ENCODE data around the gene CD72. TPM values are rescaled to one million over a fixed set of nuclear protein-coding genes. Genes with fewer than 3 reads are reported as not detected.
"Not testable (repeated sequence)": the region's sequence is repeated elsewhere in the genome, so short reads cannot be mapped to it uniquely, and the experiment has no call there.

CD72 gene
- total RNA-seq, 1 experiment from 2014 or later = not detected

DNA sequence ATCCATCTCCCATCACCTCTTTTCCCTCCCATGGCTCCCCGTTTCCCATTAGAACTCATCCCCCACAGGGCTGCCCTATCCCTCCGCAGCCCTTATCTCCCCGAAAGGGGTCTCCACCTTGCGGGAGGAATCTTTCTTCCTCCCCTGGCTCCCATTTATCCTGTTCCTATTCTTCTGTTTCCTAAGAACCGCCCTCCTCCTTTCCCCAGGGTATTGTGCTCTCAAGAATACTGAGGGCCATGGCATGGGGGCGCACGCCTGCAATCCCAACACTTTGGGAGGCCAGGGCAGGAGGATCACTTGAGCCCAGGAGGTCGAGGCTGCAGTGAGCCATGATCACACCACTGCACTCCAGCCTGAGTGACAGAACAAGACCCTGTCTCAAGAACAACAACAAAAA is 665 bp downstream of the CD72 start:
- Histone ChIP-seq H3K36me3 (no peaks in the 10 kb centered on the region), H3K4me3 (no peak overlapping the region), H3K4me1 (replicated peaks) (no peaks in the 10 kb centered on the region), H3K27ac (no peak overlapping the region), H3K9me3 (replicated peaks) (no peaks in the 10 kb centered on the region), H3K27me3 (replicated peaks) (no peaks in the 10 kb centered on the region; the same call in 1 of the 2 replicates)
- no peak for DNase-seq (ENCODE audit: low read depth in 1 of 2, low spot score in 2 of 2)

DNA sequence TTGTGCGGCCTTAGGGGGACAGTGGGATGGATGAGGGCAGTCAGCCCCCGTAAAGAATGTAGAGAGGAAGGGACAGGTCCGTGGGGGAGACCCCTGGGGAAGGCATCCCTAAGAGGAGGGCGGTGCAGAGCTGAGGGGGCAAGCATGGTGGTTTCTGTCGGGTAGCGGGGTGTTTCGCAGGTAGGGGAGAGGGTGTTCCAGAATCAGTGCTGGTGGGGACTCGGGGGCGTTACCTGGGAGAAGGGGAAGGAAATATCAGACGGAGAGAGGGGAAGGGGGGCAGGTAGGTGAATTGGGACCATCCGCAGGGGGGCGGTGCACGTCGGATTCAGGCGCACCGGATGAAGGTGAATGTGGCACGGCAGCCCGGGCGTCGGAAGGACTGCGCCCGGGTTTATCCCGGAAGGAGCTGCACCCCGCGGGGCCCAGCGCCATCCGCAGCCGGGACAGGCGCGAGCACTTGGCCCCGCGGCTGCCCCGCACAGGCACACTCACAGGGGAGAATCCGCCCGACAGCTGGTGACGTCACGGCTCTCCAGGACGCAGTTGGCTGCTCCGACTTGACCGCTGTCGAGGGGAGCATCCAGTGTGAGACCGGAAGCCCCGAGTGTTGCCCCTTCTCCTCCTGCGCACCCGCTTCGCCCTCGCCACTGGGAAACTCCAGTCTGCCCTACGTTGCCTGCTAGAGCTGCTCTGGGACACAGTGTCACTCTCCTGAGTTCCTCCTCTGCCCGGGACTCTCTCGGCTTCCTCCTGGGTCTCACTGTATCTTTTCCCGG is 1.3 kb downstream of the CD72 start:
- no peaks in the 10 kb centered on the region for H3K4me1 ChIP-seq (replicated peaks)
- H3K4me3 ChIP-seq = no peak overlapping the region
- H3K9me3 ChIP-seq (replicated peaks) = no peaks in the 10 kb centered on the region
- peak in 1 of 2 experiments; percentile 46 for DNase-seq (ENCODE audit: low read depth in 1 of 2, low spot score in 2 of 2)
- no peaks in the 10 kb centered on the region; the same call in 1 of the 2 replicates for H3K27me3 ChIP-seq (replicated peaks)
- H3K36me3 ChIP-seq = no peaks in the 10 kb centered on the region
- no peak overlapping the region for H3K27ac ChIP-seq

DNA sequence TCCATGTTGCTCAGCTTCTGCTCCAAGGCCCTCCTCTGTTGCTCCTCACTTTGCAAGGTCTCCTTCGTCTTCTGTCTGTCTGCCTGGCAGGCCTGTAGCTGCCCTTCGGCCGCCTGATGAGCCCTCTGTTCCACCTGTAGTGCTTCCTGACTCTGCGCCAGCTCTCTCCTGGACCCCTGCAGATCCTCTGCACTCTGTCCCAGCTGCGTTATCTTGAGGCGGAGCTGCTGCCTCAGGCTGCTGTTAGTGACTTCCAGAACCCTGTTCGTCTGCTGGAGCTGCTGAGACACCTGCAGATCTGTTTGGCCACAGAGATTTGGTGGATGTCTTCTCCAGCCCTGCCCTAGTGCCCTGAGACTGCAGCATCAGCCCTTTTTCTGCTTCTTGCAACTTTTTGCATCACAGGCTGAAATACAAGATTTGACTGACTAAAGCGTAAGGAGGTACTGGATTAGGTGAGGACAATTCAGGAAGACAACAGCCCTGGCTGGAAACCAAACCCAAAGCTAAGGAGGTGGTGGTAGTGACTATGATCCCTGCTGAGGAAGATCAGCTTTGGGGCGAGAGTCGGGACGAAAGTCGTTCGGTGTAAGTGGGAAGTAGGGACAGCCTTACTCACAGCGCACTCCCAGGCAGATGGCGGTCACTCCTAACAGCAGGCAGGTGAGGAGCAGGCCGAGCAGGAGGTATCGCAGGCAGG is 2.1 kb downstream of the CD72 start:
- no peak overlapping the region for H3K27ac ChIP-seq
- H3K27me3 ChIP-seq (replicated peaks) = no peaks in the 10 kb centered on the region; the same call in 1 of the 2 replicates
- DNase-seq (ENCODE audit: low read depth in 1 of 2, low spot score in 2 of 2) = no peak

DNA sequence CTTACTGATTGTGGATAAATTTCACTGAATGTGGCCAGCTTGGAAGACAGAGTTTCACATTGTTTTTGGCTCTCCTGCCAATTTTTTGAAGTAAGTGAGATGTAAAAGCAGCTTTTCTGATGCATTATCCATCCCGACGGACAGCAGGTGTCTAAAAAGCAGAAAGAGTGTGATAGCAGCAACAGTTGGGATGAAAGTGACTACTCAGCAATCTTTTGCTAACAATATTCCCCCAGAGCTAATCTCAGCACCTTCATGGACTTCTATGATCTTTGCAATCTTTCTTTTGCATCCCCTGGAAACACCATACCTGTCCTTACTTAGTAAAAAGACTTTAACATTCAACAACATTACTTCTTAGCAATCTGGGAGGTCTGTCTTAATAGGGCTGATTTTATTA is 5.4 kb downstream of the CD72 start:
- H3K27ac ChIP-seq = no peak overlapping the region
- no peaks in the 10 kb centered on the region for H3K4me1 ChIP-seq (replicated peaks)
- no peak for DNase-seq (ENCODE audit: low read depth in 1 of 2, low spot score in 2 of 2)
- H3K9me3 ChIP-seq (replicated peaks) = no peaks in the 10 kb centered on the region
- H3K4me3 ChIP-seq = no peak overlapping the region
- H3K36me3 ChIP-seq = no peaks in the 10 kb centered on the region
- H3K27me3 ChIP-seq (replicated peaks) = no peaks in the 10 kb centered on the region; the same call in 1 of the 2 replicates

More for the DNA sequence above, 2.1 kb downstream of the CD72 start:
- Histone ChIP-seq H3K4me3 (no peak overlapping the region), H3K9me3 (replicated peaks) (no peaks in the 10 kb centered on the region), H3K36me3 (no peaks in the 10 kb centered on the region), H3K4me1 (replicated peaks) (no peaks in the 10 kb centered on the region)

DNA sequence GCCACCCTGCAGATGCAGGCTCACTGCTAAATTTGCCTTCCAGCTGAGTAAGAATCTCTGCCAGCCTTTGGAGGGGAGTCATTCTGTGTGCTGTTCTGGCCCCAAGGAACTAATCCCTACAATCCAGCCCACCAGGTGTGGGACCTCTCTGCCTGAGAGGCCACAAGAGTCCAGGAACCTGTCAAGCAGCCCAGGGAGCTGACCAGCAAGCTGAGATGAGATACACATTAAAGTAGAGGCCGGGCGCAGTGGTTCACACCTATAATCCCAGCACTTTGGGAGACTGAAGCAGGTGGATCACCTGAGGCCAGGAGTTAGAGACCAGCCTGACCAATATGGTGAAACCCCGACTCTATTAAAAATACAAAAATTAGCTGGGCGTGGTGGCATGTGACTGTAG is 6.1 kb downstream of the CD72 start:
- H3K9me3 ChIP-seq (replicated peaks); H3K36me3 ChIP-seq; H3K27ac ChIP-seq; DNase-seq (ENCODE audit: low read depth in 1 of 2, low spot score in 2 of 2); H3K4me1 ChIP-seq (replicated peaks); H3K27me3 ChIP-seq (replicated peaks); H3K4me3 ChIP-seq: not testable (repeated sequence)

DNA sequence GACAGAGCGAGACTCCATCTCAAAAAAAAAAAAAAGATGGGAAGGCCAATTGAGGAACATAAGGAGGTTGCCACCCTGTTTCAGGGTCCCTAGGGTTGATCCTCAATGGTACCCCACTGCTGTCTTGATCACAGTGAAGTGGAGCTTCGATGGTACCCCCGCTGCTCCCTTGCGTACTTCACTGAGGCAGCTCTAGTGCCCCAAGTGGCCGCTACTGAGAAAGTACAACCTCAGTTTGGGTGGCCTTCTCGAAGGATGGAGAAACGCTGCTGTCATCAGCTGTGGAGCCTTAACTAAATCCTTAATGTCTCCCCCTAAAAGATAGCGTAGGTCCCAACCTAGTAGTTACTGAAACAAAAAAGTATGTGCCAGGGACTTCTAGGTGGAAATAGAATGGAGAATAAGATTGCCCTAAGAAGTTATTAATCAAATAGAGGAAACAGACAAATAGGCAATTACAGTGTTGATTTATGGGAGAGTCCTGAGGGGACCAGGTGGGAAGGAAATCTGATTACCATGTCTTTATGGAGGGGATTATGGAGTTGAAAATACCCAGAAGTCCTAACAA is 6.9 kb downstream of the CD72 start:
- no peak for DNase-seq (ENCODE audit: low read depth in 1 of 2, low spot score in 2 of 2)
- Histone ChIP-seq H3K4me3 (no peak overlapping the region), H3K36me3 (no peaks in the 10 kb centered on the region), H3K9me3 (replicated peaks) (no peaks in the 10 kb centered on the region), H3K27ac (no peak overlapping the region), H3K27me3 (replicated peaks) (no peaks in the 10 kb centered on the region), H3K4me1 (replicated peaks) (no peaks in the 10 kb centered on the region)

DNA sequence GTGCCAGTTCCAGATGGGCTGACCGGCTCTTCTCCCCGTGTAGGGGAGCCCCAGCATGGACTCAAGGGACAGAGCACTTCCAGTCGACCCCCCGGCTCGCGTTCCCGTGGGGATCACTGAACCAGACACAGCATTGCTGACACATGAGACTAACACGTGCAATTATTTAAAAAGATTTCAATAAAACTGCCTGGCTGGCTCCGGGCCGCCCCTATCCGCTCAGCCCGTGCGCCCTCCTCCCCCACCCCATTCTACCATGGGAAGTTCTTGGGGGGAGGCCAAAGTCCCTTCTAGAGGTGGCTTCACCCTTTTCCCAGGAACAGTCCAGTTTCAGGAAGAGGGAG is 8.4 kb downstream of the CD72 start:
- no peaks in the 10 kb centered on the region for H3K36me3 ChIP-seq
- H3K27ac ChIP-seq = no peak overlapping the region
- no peak overlapping the region for H3K4me3 ChIP-seq

DNA sequence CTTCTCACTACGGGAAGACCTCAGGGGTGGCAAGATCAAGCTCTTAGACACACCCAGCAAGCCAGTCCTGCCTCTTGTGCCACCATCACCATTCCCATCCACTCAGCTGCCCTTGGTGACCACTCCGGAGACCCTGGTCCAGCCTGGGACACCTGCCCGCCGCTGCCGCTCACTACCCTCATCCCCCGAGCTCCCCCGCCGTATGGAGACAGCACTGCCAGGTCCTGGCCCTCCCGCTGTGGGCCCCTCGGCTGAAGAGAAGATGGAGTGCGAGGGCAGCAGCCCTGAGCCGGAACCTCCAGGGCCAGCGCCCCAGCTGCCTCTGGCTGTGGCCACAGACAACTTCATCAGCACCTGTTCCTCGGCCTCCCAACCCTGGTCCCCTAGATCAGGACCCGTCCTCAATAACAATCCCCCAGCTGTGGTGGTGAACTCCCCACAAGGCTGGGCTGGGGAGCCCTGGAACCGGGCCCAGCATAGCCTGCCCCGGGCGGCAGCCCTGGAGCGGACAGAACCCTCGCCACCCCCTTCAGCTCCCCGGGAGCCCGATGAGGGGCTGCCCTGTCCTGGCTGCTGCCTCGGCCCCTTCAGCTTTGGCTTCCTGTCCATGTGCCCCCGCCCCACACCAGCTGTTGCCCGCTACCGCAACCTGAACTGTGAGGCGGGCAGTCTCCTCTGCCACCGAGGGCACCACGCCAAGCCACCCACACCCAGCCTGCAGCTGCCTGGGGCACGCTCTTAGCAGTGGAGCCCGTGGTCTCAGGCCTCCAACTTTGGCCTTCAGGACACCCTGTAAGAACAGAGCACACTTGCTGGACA is 9.0 kb downstream of the CD72 start:
- H3K36me3 ChIP-seq = no peaks in the 10 kb centered on the region
- no peaks in the 10 kb centered on the region for H3K27me3 ChIP-seq (replicated peaks)
- no peak overlapping the region for H3K27ac ChIP-seq
- no peak overlapping the region for H3K4me3 ChIP-seq
- peaks cover 7% of the 10 kb centered on the region for H3K4me1 ChIP-seq (replicated peaks)
- no peaks in the 10 kb centered on the region for H3K9me3 ChIP-seq (replicated peaks)
- no peak for DNase-seq (ENCODE audit: low read depth in 1 of 2, low spot score in 2 of 2)

More for the DNA sequence above, 8.4 kb downstream of the CD72 start:
- Histone ChIP-seq H3K9me3 (replicated peaks) (no peaks in the 10 kb centered on the region), H3K27me3 (replicated peaks) (no peaks in the 10 kb centered on the region), H3K4me1 (replicated peaks) (peaks cover 1% of the 10 kb centered on the region)
- DNase-seq (ENCODE audit: low read depth in 1 of 2, low spot score in 2 of 2) = no peak

DNA sequence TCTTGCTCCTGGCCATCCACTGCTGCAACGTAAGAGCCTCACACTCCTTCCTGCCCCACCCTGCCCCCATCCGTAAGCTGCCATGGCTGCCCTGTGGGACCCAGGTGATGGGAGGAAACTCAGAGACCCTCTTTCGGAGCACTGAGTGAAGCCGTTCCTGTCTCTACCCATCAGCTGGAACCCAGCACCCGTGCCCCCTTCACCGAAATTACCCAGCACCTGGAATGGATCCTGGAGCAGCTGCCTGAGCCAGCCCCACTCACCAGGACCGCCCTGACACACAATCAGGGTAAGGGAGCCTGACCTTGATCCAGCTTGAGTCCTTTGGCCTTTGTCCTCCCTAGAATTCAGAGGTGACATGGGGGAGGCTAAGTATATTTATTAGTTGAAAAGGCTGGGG is 10.0 kb downstream of the CD72 start:
- Histone ChIP-seq H3K4me1 (replicated peaks) (peaks cover 11% of the 10 kb centered on the region), H3K27me3 (replicated peaks) (no peaks in the 10 kb centered on the region), H3K36me3 (no peaks in the 10 kb centered on the region), H3K27ac (no peak overlapping the region), H3K4me3 (no peak overlapping the region), H3K9me3 (replicated peaks) (no peaks in the 10 kb centered on the region)
- no peak for DNase-seq (ENCODE audit: low read depth in 1 of 2, low spot score in 2 of 2)

DNA sequence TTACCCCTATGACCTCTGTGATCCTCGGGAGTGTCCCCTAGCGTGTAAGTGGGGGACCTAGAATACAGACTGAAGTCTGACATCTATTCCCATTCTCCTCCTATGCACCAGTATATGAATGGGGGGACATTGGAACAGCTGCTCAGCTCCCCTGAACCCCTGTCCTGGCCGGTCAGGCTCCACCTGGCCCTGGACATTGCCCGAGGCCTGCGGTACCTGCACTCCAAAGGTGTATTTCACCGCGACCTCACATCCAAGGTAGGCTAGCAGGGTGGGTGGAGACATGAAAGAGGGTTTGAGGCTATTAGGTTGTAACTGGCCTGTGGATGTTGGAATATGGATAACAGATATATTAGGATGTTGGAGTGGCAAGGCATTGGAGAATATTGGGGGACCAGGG is 11.5 kb downstream of the CD72 start:
- Histone ChIP-seq H3K36me3 (no peaks in the 10 kb centered on the region), H3K9me3 (replicated peaks) (no peaks in the 10 kb centered on the region), H3K4me1 (replicated peaks) (peaks cover 11% of the 10 kb centered on the region), H3K27ac (no peak overlapping the region), H3K4me3 (no peak overlapping the region), H3K27me3 (replicated peaks) (no peaks in the 10 kb centered on the region)
- no peak for DNase-seq (ENCODE audit: low read depth in 1 of 2, low spot score in 2 of 2)

DNA sequence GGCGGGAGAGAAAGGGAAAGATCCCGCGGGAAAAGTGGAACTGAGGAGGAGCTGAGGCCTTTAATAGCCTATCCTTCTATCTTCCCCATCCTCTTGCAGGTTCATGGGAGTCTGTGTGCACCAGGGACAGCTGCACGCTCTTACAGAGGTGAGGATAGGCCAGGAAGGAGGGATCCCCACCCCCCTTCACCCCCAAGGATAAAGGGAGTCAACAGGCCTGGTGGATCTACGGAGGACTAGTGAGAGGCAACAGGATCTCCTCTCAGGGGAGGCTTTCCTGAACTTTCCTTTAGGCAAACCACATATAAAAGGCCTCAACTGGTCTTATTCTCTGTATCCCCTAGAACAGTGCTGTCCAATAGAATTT is 12.1 kb downstream of the CD72 start:
- Histone ChIP-seq H3K27me3 (replicated peaks) (no peaks in the 10 kb centered on the region), H3K4me3 (peak overlapping the region; percentile 63), H3K36me3 (no peaks in the 10 kb centered on the region), H3K27ac (no peak overlapping the region), H3K9me3 (replicated peaks) (no peaks in the 10 kb centered on the region), H3K4me1 (replicated peaks) (peaks cover 11% of the 10 kb centered on the region)
- DNase-seq (ENCODE audit: low read depth in 1 of 2, low spot score in 2 of 2) = no peak

DNA sequence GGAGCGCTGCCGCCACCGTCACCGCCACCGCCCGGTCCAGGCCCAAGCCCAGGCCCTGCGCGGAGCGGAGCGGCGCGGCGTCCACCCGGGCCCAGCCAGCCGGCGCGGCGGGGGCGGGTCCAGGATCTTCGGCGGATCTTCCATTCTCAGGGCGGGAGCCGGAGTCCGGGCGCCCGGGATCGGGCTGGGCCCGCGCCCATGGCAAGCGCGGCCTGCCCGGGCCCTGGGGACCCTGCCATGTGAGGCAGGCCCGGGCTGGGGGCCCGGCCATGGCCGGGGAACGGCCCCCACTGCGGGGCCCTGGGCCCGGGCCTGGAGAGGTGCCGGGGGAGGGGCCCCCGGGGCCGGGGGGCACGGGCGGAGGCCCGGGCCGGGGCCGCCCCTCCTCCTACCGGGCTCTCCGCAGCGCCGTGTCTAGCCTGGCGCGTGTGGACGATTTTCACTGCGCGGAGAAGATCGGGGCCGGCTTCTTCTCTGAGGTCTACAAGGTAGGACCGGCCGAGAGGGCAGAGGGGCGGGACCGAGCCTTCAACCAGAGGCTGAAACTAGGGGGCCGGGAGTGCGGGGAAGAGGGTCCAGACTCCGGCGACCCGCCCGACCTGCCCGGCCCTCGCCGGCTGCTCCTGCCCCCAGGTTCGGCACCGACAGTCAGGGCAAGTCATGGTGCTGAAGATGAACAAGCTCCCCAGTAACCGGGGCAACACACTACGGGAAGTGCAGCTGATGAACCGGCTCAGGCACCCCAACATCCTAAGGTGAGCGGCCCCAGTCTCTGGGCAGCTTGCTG is 12.7 kb downstream of the CD72 start:
- Histone ChIP-seq H3K36me3 (no peaks in the 10 kb centered on the region), H3K9me3 (replicated peaks) (no peaks in the 10 kb centered on the region), H3K4me1 (replicated peaks) (peaks cover 11% of the 10 kb centered on the region), H3K4me3 (peak overlapping the region; percentile 63), H3K27me3 (replicated peaks) (no peaks in the 10 kb centered on the region), H3K27ac (no peak overlapping the region)
- DNase-seq (ENCODE audit: low read depth in 1 of 2, low spot score in 2 of 2) = no peak
